EL (cell line): ENCODE results near the gene ZNF205.

ENCODE experiments used
- DNase-seq: peaks from one replicate; pipeline ENCODE4 v3.0.0-alpha.2; 2016

The ZNF205 gene

DNA sequence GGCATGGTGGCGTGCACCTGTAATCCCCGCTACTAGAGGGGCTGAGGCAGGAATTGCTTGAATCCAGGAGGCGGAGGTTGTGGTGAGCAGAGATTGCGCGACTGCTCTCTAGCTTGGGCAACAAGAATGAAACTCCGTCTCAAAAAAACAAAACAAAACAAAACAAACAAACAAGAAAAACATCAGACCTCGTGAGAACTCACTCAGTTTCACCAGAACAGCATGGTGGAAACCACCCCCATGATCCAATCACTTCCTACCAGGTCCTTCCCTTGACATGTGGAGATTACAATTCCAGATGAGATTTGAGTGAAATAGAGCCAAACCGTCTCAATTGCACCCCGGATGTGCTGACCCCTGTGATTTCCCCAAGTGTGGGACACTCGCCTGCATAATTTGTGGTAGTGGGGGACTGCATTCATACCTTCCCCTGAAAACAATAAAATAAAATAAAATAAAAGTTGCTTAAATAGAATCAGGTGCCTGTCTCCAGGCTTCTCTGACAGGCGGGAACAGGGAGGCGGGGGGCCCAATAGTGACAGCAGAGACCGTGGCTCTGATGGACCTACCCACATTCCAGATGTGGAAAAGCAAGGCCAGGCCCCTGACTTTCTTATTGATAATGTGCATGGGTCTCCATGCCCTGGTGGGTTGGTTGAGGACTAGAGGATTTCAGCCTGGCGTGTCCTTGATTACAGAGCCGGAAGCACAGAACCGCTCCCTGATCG lies 26.4 kb upstream of the ZNF205 start:
- no peak for DNase-seq

- DNase-seq, result no peak
These were observed 25.7 kb upstream of the ZNF205 start for GRCh38 chr16:3086596-3087242.

DNA sequence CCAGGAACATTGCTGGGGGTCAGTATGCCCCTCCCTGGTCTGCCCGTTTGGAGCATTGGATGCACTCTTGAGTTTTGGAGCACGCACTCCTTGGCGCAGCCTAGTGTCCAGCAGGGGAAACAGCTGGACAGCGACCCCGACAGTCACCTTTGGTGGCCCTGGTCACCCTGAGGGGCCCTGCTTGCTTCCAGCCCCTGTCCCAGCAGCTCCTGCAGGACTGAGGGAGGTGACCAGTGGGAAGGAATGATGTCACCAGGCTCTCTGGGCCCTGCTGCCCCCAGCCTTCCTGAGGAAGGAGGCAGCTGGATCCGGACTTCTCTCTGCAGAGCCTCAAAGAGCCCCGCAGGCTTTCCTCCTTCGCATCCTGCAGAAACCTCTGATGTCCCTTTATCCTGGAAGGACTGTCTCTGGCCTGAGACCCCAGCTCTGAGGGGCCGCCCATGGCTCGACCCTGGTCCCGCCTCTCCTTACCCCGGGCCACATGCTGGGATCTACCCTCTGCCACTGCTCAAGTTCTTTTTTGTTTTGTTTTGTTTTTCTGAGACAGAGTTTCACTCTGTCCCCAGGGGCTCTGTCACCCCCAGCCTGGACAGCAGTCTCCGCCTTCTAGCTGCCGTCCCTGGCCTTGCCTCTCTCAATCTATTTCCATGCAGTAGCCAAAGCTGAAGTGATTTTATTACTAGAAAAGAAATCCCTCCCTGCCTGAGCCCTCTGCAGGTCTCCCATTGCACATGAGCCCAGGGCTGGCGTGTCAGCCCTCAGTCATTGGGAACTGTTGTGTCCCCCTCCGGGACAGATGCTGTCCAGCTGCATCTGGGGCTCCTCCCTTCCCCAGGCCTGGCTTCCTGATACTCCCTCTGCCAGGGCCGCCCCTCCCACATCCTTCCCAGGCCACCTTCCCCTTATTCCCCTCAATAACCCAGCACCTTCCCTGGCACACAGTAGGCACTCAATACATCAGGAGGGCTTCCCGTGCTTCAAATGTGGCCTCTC lies 24.8 kb upstream of the ZNF205 start:
- DNase-seq, result no peak

DNA sequence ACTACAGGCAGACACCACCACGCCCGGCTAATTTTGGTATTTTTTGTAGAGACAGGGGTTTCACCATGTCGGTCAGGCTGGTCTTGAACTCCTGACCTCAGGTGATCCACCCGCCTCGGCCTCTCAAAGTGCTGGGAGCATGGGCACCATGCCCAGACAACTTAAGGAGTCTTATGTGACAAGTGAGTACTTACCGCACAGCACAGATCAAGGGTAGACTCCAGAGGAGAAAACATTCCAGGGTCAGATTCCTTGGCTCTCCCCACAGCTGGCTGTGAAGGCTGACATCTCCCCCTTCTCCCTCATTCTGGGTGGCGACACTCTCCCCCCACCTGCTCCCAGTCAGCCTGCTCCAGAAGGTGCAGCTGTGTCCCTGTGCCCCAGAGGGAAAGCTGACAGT lies 23.9 kb upstream of the ZNF205 start:
- DNase-seq, result no peak

DNA sequence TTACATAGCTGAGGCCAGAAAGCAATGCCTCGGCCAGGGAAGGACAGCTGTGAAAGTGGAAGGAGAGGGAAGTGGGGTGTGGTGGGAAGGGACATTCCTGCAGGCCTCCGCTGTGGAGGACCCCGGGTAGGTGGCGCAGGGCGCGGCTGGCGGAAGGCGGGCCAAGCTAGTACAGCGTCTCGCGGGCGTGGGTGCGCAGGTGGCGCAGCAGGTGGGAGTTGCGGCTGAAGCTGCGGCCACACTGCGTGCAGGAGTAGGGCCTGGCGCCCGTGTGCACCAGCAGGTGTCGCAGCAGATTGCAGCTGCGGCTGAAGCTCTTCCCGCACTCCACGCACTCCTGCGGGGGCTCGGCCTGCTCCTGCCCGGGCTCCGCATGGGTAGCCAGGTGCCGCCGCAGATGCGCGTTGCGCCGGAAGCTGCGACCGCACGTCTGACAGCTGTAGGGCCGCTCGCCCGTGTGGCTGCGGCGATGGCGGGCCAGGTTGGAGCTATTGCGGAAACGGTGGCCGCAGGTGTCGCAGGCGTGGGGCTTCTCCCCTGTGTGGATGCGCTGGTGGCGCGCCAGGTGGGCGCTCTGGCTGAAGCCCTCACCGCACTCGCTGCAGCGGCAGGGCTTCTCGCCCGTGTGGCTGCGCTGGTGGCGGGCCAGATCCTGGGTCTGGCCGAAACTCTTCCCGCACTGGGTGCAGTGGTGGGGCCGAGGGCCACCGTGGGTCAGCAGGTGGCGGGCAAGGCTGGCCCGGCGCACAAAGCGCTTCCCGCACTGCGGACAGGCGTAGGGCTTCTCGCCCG lies 23.3 kb upstream of the ZNF205 start:
- DNase-seq, result no peak

- DNase-seq, result no peak
These were observed 22.4 kb upstream of the ZNF205 start for GRCh38 chr16:3089717-3090592.

DNA sequence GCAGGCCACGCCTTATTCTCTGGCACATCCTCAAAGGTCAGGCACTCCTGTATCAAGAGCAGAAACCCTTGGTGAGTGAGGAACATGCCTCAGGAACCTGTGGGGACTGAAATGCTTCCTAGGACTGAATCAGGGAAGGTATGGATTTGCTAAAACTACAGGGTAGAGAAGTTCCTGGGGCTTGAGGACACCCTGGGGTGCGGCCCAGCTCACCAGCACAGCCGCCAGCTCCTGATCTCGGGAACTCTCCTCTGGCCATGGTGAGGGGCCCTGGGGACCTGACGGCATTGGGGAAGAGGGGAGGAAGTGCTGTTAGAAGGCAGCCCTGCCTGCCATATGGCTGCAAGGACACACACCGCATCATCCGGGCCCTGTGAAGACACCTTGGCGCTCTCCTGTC lies 20.8 kb upstream of the ZNF205 start:
- no peak for DNase-seq

DNA sequence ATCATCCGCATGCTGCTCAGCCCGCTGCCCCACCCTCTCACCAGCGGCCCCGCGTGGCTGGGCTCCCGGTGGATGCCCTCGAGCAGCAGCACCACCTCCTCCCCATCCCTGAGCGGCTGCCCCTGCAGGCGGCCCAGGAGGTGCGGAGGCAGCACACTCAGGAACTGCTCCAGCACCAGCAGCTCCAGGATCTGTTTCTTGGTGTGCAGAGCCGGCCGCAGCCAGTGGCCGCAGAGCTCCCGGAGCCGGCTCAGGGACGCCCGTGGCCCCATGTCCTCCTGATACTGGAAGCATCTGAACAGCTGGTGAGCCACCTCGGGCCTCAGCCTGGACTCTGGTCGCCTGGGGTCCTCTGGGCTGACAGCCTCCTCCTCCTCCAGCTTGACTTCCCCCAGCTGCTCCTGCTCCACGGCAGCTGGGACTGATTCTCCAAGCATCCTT lies 19.9 kb upstream of the ZNF205 start:
- no peak for DNase-seq

GRCh38 chr16:3094289-3095027 lies 17.9 kb upstream of the ZNF205 start:
- DNase-seq, result peak; percentile 39

GRCh38 chr16:3095869-3096268 lies 16.5 kb upstream of the ZNF205 start:
- peak; percentile 24 for DNase-seq

DNA sequence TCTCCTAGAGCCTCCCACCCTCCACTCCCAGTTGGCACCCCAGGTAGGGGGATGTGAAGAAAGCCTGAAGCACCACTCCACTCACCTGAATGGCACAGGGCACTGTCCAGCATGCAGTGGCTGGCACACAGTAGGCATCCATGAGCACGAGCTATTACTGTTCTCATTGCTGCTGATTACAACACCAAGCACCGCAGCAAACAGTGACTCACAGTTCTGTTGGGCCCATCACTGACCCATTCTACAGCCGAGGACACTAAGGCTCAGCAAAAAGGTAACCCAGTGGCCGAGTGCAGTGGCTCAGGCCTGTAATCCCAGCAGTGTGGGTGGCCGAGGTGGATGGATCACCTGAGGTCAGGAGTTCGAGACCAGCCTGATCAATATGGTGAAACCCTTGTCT lies 16.0 kb upstream of the ZNF205 start:
- no peak for DNase-seq

GRCh38 chr16:3097266-3097665 lies 15.1 kb upstream of the ZNF205 start:
- no peak for DNase-seq

DNA sequence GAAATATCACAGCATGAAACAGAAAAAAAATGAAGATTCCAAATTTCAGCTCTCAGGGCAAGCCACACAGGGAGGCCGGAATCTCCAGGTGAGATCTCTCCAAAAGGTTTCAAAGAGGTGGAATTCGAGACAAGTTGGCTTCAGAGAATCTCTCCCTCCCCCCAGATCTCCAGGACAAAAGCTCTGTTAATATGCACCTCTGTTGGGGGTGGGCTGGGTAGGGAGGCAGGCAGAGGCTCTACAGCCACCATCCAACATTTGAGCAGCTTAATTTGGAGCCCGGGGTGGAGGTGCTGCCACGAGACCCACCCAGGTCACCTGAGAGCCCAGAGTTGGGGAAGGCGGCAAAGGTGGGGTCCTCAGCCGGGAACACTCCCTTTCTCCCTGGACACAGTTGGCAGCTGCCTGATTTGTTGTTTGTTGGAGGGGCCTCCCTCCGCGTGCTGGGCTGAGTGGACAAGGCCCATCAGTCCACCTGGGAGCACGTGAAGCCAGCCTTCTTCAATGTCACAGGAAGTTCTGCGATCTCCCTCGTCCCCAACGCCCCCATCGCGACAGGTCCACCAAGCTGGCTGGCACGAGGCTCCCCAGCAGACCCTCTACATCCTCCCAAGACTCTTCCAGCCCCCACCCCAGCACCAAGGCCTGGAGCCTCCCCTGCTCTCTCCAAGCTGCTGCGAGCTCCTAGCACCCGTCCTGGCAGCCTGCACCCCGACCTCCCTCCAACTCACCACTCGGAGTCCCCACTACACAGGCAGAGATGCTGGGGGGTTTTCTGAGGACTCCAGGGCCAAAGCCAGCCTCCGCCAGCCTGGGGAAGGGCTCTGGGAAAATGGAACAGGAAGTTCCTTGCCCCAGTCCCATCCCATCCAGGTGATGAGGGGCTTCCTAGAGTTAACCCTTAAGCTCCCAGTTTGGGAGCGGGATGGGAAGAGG lies 13.7 kb upstream of the ZNF205 start, which contains the start of gene ZSCAN10:
ZSCAN10 (minus strand) TSS at position 836 of the 936 bp plus-strand sequence. CDS start 6,357 bp downstream, outside the sequence.
- DNase-seq, result no peak

DNA sequence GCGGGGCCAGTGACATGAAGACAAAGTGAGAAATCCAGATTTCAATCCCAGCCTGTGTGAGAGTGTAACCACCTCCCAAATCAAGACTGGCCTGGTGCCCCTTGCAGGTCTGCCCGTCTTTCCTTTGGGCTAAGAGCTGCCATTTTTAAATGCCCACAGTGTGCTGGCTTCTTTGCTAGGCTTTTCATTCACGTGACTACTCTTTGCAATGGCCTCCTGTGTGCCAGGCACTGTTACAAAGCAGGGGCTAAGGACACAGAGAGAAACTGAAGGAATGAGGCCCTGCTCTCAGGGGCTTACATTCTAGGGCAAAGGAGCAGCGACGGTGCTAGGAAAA lies 13.0 kb upstream of the ZNF205 start:
- DNase-seq, result no peak

DNA sequence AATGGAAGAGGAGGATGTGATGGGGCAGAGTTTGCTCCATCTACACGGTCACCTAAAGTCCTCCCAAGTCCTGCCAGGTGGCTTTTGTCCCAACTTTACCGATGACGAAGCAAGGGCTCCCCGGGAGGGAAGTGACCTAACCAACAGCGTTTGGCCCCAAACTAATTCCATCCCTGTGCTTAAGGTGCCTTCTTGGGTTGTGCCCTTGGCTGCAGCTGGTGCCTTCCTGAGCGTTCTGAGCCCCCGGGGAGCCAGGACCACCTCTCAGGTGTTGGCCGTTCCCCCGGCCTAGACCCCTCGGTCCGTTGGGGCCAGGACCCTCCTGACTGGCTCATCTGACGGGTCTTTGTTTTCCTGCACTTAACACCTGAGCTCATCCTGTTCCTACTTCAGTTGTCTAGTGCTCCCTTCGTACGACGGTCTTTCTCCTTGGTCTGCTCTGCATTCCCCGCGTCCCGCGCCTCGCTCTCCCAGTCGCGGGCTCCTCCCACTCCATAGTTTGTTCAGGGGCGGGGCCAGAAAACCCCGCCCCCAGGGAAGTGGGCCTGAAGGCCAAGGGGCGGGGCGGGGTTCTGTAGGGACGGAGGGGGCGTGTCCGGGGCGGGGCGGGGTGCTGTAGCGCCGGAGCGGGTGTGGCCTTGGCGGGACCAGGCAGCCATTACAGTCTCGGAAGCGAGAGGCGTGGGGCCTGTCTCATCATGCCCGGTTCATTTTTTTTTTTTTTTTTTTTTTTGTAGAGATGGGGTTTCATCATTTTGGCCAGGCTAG lies 12.5 kb upstream of the ZNF205 start:
- DNase-seq, result peak; percentile 90

DNA sequence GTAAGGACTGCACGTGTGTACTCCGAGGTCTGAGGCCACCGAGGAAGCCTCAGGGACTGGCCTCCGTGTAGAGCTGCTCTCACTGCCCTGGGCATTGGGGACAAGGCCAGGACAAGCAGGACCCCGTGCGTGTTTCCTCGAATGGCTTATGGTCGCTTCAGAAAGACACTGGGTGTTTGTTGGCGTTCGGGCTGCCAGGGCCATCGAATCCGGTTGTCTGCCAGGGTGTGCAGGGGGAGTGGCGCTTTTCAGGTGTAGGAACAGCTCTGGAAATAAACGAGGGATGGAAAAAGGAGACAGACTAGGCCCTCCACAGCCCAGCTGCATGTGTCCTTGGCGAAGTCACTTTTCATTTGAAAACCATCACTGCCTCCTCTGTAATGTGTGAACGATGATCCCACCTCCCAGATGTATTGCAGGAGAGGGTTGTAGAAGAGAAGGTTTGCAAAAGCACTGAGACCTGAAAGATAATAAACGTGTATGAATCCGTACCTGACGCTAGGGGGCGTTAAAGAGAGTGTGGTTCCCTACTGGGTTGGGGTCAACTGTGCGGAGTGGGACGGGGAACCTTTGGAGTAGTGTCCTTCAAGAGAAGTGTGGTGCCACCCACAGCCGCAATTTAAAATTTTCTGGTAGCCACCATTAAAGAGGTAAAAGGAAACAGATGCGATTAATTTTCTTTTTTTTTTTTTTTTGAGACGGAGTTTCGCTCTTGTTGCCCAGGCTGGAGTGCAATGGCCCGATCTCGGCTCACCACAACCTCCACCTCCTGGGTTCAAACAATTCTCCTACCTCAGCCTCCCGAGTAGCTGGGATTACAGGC lies 11.2 kb upstream of the ZNF205 start:
- DNase-seq, result peak; percentile 41

DNA sequence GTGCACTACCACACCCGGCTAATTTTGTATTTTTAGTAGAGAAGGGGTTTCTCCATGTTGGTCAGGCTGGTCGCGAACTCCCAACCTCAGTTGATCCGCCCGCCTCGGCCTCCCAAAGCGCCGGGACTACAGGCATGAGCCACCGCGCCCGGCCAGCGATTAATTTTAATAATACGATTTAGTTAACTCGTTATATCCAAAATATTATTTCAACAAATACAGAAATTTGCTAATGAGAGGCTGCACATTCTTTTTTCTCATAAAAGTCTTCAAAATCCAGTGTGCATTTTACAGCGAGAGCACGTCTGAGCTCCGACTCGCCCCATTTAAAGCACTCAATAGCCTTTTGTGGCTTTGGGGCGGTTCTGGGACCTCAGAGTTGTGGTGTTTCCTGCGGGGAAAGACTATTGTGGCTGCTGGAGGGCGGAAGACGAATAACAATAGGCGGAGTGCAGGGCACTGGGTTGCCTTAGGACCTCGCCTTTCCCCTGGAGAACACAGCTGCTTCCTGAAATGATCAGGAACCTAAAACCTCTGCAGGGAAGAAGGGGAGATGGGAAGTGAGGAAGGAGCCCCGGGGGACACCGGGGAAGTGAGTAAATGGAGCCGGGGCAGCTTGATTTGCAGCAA lies 10.4 kb upstream of the ZNF205 start:
- no peak for DNase-seq
